Measurements from ENCODE around the gene TNC.
A peak's percentile ranks its signal among the peaks of the same experiment; 100 is the strongest.

TNC gene

GRCh38 chr9:115117999-115118878 lies at the start of gene TNC:
TNC (minus strand) TSS chr9:115118157; CDS start chr9:115091018, 27,139 bp downstream.
- no peak for DNase-seq

- DNase-seq: no peak
Measured at GRCh38 chr9:115167175-115167574, 49.2 kb upstream of the TNC start.

GRCh38 chr9:115165233-115165632 lies 47.3 kb upstream of the TNC start:
- DNase-seq: no peak

GRCh38 chr9:115164511-115164974 lies 46.6 kb upstream of the TNC start:
- peak; percentile 30 for DNase-seq

GRCh38 chr9:115162946-115163345 lies 45.0 kb upstream of the TNC start:
- DNase-seq: no peak

GRCh38 chr9:115161446-115161845 lies 43.5 kb upstream of the TNC start:
- DNase-seq: no peak

GRCh38 chr9:115158661-115159481 lies 40.9 kb upstream of the TNC start:
- DNase-seq: no peak

GRCh38 chr9:115157245-115157674 lies 39.3 kb upstream of the TNC start:
- DNase-seq: no peak

GRCh38 chr9:115155037-115155436 lies 37.1 kb upstream of the TNC start:
- no peak for DNase-seq

GRCh38 chr9:115154617-115155016 lies 36.7 kb upstream of the TNC start:
- DNase-seq: no peak

- DNase-seq: no peak
Measured at GRCh38 chr9:115152281-115152820, 34.4 kb upstream of the TNC start.

- DNase-seq: no peak
Measured at GRCh38 chr9:115148721-115149120, 30.8 kb upstream of the TNC start.

GRCh38 chr9:115146581-115147021 lies 28.6 kb upstream of the TNC start:
- no peak for DNase-seq

- no peak for DNase-seq
Measured at GRCh38 chr9:115144706-115145105, 26.7 kb upstream of the TNC start.

- DNase-seq: no peak
Measured at GRCh38 chr9:115143689-115144088, 25.7 kb upstream of the TNC start.

- DNase-seq: no peak
Measured at GRCh38 chr9:115142517-115143270, 24.7 kb upstream of the TNC start.

- DNase-seq: no peak
Measured at GRCh38 chr9:115142090-115142489, 24.1 kb upstream of the TNC start.

- no peak for DNase-seq
Measured at GRCh38 chr9:115141612-115142011, 23.7 kb upstream of the TNC start.

- no peak for DNase-seq
Measured at GRCh38 chr9:115138151-115138550, 20.2 kb upstream of the TNC start.

GRCh38 chr9:115137526-115137925 lies 19.6 kb upstream of the TNC start:
- DNase-seq: no peak

- DNase-seq: no peak
Measured at GRCh38 chr9:115135821-115136778, 18.1 kb upstream of the TNC start.
